ENCODE measurements around the gene GFPT1.
"Not testable (repeated sequence)": the region's sequence is repeated elsewhere in the genome, so short reads cannot be mapped to it uniquely, and the experiment has no call there.

The GFPT1 gene

DNA sequence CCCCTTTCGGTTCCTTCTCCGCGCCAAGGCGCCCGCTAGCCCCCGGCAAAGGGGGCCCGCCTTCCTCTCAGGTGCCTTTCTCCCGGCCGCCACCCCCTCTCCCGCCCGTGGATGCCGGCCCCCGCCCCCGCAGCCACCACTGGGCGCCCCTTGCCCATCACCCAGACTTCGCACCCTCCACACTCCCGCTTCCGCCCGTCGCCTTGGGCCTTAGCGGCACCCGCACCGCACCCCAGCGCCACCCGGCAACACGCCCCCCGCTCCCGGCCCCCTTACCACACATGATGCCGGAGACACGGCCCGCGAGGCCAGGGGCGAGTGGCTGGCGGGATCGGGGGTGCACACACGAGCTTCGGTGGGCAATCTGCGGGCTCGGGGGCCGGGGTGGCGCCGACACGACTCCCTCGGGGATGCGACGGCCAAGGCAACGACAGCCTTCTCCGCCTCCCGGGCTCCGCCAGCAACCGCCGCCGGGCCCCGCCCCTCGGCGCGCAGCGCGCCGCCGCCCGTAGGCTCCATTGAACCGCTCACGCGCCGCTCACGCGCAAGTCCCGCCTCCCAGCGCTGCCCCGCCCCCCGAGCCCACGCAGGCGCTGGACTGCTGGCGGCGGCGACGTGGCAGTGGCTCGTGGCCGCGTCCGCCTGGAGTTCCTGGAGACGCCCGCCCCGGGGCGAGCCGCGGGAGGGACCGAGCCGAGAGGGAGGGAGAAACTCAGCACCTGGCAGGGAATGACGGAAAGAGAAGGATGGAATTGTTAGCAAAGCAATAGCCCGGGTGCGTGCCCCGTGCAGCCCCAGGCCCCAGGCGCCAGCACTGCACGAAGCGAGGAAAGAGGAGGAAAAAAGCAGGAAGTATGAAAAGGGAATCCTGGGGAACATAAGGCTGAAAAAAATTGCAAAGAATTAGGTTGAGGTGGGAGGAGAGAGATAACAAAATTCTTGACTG, at the start of gene GFPT1:
TSS of gene GFPT1 (minus strand) at position 439 of the 946 bp plus-strand sequence. CDS start at position 283, 156 bp downstream.
- DNase-seq, result peak; percentile 90

DNA sequence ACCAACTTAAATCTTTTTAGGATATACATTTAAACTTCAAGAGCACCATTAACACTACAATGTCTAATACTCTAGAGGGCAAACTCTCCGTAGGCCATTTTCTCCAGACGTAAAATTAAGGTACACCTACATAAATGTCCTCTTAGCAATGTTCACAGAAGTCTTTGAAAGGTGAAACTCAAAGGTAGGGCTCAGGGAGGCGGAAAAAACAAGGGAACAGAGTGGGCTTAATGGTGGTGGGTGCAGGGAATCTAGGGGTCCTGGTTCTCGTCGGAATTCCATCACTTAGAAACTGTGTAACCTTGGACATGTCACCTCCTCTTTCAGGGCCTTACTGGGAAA, 49.5 kb upstream of the GFPT1 start:
- no peak for DNase-seq

DNA sequence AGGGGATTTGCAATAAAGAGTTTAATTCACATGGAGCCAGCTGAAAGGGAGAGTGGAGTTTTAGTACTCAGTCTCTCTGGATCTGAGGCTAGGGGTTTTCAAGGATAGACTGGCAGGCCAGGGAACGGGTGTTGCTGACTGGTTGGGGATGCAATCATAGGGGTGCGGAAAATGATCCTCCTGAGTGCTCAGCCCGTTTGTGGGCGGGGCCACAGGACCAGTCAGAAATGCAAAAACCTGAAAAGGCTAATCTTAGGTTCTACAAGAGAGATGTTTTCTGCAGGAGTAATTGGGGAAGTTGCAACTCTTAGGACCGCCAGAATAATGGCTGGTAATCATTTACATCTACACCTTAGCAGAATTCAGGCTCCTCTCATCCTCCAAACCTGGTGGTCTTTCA, 47.7 kb upstream of the GFPT1 start:
- DNase-seq, result no peak

DNA sequence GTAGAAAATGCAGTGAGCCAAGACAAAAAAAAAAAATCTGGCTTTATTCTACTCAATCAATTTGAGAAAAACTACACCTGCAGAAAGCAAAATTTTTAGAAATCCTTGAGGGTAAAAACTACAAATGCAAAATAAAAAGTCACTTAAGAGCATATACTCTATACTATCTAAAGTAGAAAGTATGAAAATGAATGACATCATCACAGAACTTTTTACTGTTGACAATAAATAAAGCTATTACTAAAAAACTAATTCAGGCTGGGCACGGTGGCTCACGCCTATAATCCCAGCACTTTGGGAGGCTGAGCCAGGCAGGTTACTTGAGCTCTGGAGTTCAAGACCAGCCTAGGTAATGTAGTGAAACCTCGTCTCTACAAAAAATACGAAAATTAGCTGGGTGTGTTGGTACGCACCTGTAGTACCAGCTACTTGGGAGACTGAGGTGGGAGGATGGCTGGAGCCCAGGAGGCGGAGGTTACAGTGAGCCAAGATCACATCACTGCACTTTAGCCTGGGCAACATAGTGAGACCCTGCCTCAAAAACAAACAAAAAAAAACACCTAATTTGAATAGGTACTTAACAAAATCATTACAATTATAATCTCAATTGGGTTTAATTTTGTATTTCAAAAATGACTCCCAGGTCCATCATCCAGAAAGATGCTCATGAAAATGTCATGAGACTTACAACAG, 42.6 kb upstream of the GFPT1 start:
- DNase-seq, result no peak

DNA sequence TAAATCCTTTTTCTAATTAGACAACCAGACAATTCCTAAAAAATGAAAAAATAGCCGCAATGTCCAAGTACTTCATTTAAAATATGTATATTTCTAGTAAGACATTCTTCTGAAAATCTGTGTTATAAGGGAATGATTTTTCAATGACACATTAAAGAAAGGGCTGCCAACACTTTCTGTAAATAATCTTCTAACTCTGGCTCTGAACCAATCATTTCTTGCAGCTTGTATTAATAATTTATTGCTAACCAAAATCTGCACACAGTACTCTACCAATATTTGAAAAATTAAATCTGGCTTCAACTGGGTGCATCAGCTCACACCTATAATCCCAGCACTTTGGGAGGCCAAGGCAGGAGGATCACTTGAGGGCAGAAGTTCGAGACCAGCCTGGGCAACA, 42.0 kb upstream of the GFPT1 start:
- DNase-seq, result no peak

DNA sequence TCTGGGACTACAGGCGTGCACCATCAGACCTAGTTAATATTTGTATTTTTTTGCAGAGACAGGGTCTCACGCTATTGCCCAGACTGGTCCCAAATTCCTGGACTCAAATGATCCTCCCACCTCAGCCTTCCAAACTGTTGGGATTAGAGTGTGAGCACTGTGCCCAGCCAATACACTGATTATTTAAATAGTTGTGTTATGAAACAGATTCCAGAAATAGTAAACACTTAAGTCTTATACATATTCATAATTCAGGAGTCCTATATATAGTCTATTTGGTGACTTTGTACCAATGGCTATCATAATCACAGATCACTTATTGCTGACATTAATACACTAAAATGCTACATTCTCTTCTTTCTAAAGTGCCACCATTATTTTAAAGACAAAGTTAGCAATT, 37.4 kb upstream of the GFPT1 start:
- DNase-seq, result no peak

DNA sequence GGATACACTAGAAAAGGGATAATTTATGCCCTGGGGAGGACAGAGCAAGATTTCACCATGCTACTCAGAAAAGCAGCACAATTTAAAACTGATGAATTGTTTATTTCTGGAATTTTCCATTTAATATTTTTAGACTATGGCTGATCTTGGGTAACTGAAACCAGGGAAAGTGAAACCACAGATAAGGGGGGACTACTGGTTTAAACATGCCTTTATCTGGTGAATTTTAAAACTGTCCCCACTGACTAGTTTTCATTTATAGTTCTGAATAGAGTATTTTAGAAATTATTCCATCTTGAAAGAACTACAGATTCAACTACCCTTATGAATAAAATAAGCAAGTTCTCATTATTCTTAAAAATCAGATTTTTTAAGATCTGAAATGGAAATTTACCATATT, 35.2 kb upstream of the GFPT1 start:
- DNase-seq, result no peak

DNA sequence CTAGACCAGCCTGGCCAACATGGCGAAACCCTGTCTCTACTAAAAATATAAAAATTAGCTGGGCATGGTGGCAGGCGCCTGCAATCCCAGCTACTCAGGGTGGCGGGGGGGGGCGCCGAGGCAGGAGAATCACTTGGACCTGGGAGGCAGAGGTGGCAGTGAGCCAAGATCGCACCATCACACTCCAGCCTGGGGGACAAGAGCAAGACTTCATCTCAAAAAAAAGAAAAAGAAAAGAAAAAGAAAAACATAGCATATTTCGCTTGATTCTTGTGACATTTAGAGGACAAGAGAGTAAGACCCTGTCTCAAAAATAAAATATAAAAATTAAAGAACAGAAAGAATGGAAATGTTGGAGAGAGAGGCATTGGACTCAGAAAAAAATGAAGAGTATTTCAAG, 32.1 kb upstream of the GFPT1 start:
- not testable (repeated sequence) for DNase-seq

DNA sequence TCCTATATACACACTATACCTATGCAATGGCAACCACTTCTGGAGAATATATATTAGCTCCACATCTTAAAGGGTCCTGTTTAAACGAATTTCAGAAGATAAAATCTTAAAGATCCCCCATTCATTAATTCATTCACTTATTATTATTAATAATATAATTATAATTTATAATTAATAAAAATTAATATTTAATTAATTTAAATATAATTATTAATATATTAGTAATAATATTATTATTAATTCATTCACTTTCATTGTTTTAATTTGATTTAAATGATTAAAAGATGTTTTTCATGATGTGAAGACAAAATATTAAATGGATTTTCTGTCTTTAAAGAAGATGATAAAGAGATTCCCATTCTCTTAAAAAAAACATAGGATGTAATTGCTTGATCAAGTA, 29.1 kb upstream of the GFPT1 start:
- DNase-seq, result no peak

DNA sequence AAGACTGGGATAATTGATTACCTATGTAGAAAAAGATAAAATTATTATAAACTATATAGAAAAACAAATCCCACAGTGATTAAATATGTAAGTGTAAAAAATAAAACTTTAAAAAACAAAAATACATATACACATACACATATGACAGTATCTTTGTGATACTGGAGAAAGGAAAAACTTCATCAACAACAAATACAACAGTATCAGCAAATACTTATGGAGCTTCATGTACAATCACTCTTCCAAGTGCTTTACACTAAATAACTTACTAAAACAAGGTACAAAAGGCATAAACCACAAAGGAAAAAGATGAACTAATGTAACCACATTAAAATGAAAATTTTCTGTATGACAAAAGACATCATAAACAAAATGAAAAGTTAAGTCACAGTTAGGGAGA, 24.1 kb upstream of the GFPT1 start:
- DNase-seq, result no peak

DNA sequence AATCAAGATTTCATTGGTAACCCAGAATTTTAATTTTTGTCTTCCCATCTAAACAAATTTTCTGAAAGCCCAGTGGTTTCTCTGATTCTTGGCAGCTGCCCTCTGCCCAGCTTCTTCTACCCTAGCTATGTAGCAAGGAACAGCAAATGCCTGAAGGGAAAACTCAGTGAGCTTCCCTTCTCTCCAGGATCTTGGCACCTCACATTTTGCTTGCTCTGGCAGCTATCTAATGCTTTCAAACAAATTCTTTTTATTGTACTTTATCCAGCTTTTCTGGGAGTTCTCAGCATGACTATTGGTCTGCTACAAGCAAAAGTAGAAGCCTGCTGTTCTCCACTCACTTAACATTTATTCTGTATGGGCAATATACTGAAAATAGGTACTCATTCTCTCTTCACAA, 18.3 kb upstream of the GFPT1 start:
- no peak for DNase-seq

DNA sequence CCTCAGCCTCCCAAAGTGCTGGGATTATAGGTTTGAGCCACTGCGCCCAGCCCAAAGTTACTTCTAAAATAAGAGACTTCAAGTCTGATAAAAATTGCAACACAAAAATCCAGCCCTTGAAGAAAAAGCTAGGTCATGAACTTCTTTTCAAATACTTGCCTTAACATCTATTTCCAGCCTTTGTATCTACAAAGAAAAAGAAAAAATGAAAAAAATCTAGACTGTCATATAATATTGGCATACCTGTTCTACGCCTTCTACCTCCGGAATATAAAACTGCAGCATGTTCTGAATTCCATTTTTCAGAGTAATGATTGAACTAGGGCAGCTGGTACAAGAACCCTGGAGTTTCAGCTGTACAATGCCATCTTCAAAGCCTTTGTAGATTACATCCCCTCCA, 13.1 kb upstream of the GFPT1 start:
- no peak for DNase-seq

DNA sequence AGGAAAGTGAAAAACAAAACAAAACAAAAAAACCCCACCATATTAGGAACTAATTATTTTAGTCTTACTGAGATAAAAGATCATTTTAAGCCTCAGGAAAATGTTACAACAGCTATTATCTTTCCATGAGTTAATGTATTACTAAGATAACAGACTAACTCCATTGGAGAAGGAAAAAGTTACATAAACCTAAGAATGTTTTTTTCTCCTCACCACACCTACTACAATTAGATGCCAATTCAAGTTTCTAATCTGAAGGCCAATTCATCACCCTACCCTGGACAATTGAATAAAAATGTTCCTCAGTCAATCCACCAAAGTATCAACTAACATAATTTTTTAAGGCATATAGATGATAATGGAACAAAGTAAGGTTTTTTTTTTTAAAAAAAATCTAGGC, 10.2 kb upstream of the GFPT1 start:
- DNase-seq, result no peak

DNA sequence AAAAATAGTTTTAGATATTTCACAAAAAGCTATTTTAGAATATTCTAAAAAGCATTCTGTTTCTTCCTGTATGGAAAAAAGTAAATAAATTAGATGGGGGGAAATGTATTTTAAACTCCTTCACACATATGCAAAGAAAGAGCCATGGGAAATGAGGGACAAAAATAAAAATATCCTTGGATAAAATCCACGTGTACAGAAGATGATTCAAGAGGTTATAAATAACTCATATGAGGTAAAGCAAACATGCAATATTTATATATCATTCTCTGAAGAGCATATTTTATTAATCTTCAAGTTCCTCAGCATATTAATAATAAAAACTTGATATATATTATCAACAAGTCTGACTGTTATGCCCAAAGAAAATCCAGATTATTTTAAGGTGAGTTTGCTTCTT, 8.8 kb upstream of the GFPT1 start:
- no peak for DNase-seq

DNA sequence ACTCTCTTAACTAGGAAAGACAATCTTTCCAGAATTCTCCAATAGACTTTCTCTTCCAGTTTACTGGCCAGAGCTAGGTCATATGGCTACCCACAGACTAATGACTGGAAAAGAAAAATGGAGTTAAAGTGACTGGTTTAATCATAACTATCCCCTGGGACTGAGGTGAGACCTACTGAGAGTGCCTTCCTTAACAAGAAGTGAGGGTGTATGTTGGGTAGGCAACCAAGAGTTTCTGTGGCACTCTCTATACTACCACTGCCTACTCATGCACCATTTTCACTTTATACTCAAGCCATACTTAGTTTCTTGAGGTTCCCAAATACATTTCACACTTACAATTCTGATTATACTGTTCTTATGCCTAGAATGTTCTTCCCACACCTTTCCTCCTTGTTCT, 6.9 kb upstream of the GFPT1 start:
- DNase-seq, result no peak

DNA sequence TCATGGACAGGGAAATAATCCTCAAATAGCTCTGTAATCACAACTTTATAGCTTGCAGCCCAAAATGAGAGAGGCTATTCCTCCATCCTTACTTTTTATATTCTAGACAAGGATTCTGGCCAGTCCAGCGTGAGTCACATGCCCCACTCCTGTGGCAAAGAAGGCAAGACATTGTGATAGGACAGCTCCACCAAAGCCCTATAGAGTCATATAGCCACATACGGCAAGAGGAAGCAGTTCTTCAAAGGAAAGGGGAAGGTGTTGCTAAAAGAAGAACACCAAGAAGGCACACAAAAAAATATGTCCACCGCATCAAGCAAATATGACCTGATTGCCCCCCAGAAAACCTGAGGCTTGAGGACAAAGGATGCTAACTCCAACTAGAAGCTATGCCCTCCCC, 3.4 kb upstream of the GFPT1 start:
- DNase-seq, result no peak

DNA sequence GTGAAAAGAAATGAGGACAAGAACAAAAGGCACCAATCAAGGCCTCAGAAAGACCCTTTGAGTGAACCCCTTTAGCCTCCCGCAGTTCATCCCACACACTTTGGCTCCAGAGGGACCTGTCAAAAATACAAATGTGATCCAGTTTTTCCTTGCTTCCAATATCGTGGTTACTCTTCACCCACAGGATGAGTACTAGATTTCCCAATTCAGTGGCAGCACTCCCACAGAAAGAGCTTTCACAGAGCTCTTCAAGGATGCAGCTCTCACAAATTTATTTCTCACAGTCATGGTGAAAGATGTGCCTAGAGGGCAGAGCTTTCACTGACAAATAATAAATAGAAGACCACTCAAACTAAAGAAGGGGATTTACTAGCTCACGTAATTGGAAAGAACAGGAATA, 3.0 kb upstream of the GFPT1 start:
- DNase-seq, result no peak

DNA sequence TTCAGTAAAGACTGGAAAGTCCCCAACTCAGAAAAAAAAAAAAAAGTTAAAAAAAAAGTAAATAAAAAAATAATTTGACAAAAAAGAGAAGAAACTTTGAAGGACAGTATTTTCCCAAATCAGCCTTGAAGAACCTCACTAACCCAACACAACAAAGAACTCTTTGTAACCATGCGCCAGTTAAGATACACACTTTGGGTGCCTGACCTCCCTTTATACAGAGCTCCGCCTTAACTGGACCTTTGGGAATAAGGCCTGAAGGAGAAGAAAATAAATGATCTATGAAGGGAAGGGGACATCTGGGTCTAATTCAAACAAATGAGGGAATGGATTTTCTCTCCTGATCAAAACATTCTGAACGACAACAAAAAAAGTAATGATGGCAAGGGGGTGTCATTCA, 2.2 kb upstream of the GFPT1 start:
- DNase-seq, result no peak

DNA sequence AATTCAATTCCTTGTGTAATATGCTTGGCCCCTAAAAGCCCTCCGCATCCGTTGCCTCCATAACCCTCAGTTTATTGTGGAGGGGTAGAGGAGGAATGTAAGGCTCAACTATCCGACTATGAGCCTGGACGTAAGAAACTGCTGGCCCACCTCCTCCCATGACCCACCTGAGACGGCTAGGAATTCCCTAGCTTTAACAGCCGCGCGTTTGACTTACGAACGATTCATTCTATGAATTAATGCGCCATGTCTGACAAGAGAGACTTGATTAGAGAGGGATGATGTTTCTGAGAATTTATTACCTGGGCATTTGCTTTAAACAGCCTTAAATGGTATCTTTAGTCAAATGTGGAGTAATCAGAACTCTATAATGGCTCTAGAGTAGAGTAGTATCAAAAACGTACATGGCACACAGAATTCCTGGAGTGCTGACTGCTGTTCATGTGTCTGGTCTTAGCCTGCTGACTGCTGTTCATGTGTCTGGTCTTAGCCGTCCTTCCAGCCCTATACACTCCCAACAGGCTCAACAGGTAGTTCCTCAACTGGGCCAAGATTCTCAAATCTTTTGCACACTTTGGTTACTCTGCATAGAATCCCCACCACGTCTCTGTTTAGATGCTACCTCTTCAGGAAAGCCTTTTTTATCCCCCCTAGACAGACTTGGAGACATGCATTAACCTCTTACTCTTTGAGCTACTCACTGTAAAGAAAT, 899 bp upstream of the GFPT1 start:
- no peak for DNase-seq

DNA sequence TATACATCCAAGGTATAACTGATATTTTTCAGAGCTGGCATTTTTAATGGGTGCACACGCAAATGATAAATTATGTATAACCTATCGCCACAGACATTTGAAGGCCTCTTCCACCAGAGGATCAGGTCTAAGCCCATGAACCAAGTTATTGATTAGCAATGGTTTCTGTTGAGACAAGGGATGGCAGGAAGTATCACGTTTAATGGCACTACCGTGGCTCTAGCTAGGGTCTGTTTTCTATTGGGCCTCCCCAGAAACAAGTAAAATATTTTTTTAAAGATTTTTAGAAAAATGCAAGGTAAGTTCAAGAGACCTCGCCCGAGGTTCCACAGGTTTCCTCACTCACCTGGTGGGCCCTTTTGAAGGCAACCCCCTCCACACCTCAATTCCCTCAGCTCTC, 667 bp downstream of the GFPT1 start:
- DNase-seq, result no peak

DNA sequence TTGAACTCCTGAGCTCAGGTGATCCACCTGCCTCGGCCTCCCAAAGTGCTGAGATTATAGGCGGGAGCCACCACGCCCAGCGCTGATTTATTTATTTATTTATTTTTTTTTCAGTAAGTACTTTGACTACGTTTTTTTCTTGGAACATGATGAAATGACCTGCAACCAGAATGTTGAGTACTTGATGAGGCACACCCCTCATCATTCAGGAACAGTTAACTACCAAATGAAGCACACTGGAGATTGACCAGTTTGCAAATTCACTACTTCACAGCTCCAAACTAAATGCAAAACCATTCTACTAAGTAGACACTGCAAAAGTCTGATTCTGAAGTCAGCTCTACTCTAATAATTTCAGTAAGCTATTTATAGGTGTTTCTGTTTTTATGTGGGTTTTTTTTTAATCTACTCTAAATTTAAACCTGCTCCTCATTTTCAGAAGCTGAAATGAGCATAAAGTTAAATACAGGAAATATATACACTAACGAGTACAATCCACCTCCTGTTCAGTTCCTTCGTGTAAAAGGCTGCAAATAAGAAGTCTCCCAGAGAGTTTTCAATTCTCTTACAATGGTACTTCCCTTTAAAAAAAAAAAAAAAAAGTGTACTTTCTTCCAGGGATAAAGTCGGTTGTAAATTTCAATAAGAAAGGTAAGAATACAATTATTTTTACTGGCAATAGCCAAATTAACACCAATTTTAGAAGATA, 1.4 kb downstream of the GFPT1 start:
- no peak for DNase-seq

DNA sequence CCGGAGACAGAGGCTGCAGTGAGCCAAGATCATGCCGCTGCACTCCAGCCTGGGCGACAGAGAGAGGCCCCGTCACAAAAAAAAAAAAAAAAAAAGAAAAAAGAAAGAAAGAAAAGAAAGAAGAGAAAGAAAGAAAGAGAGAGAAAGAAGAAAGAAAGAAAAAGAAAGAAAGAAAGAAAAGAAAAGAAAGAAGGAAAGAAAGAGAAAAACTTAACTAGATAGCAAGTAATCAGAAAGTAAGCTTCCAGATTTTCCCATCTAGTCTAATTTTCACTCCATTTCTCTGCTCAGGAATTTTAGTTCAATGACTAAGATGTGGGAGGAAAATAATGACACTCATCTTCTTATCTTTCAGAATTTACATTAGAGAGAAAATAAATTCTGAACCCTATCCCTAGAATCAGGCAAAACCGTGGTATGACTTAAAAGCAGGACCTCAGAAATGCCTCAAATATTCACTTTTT, 2.4 kb downstream of the GFPT1 start:
- no peak for DNase-seq

DNA sequence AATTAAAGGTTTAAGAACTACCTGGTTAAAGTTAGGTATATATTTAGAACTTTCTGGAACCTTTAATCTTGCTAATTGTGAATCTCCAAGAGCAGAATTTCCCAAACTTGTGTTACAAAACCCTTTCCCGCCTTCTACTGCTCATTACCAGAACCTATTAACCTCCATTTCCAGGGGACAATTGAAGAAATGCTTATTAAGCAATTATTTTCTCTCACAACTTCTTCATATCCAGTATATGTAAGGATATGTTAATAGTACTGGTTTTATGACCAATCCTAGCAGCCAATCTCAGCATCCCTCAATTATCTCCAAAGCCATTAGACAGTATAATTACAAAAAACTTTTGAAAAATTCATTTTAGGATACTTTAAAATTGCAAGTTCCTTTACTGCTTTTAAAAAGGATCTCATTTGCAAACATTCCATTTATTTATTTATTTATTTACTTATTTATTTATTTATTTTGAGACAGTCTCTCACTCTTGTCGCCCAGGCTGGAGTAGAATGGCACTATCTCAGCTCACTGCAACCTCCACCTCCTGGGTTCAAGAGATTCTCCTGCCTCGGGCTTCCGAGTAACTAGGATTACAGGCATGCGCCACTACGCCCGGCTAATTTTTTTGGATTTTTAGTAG, 3.7 kb downstream of the GFPT1 start:
- DNase-seq, result no peak

Measured in NCI-H2171 (cell line).